ENCODE measurements around the gene CMTM1.

DNA sequence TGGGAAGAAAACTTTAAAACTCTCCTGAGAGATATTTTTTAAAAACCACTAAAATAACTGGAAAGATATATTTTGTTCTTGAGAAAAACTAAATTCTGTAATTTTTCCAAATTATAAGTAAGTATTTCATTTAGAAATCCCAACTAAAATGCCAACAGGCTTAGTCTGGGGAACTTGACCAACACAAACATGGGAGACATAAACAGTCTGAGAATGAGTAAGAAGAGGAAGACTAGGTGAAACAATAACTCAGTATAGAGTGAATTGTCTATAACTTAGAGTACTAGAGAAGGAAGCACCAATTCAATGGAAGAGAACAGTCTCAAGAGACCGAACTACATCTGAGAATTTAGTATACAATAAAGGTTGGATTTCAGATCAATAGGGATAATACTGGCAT lies 2.9 kb downstream of the CMTM1 start:
- TF ChIP-seq, protein P1, sequence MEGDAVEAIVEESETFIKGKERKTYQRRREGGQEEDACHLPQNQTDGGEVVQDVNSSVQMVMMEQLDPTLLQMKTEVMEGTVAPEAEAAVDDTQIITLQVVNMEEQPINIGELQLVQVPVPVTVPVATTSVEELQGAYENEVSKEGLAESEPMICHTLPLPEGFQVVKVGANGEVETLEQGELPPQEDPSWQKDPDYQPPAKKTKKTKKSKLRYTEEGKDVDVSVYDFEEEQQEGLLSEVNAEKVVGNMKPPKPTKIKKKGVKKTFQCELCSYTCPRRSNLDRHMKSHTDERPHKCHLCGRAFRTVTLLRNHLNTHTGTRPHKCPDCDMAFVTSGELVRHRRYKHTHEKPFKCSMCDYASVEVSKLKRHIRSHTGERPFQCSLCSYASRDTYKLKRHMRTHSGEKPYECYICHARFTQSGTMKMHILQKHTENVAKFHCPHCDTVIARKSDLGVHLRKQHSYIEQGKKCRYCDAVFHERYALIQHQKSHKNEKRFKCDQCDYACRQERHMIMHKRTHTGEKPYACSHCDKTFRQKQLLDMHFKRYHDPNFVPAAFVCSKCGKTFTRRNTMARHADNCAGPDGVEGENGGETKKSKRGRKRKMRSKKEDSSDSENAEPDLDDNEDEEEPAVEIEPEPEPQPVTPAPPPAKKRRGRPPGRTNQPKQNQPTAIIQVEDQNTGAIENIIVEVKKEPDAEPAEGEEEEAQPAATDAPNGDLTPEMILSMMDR (IDR thresholded peaks at IDR 0.05; ENCODE audit: poor library complexity) = no peak
- TF ChIP-seq EZH2phosphoT487 (IDR thresholded peaks at IDR 0.05; ENCODE audit: low read depth, severe bottlenecking, unreplicated experiment) = no peak

Data from hepatocyte (in vitro differentiated cells).